Karpas-422 (cell line): ENCODE results near the gene ZDHHC24. TPM values are rescaled to one million over a fixed set of nuclear protein-coding genes. Genes with fewer than 3 reads are reported as not detected.

Experiments
- DNase-seq: peaks from one replicate; pipeline ENCODE4 v3.0.0-alpha.2; 2015
- H2AFZ ChIP-seq: fragments of 200-600 bp; sonication (generic); 2 replicates; pipeline ENCODE4 v1.6.1; 2014; ENCODE audit warnings: antibody characterized with exemption, low read length, mixed read lengths
- H3K27ac ChIP-seq: fragments of 200-600 bp; sonication (generic); 2 replicates; pipeline ENCODE4 v1.5.1; 2014; ENCODE audit warnings: mild to moderate bottlenecking, low read length, moderate library complexity
- H3K27me3 ChIP-seq: fragments of 200-600 bp; sonication (generic); 2 replicates; pipeline ENCODE4 v1.6.1; 2014; ENCODE audit warnings: low read length, mixed read lengths
- H3K36me3 ChIP-seq: fragments of 200-600 bp; sonication (generic); 2 replicates; pipeline ENCODE4 v1.6.1; 2014; ENCODE audit warnings: low read length, mixed read lengths; ENCODE audit not compliant: insufficient read depth
- H3K4me1 ChIP-seq: fragments of 200-600 bp; sonication (generic); 2 replicates; pipeline ENCODE4 v1.6.1; 2014; ENCODE audit warnings: mild to moderate bottlenecking, low read length, mixed read lengths
- H3K4me2 ChIP-seq: fragments of 200-600 bp; sonication (generic); 2 replicates; pipeline ENCODE4 v1.6.1; 2014; ENCODE audit warnings: low read length, low read depth, mild to moderate bottlenecking; ENCODE audit not compliant: poor library complexity, severe bottlenecking
- H3K4me3 ChIP-seq: fragments of 200-600 bp; sonication (generic); 2 replicates; pipeline ENCODE4 v1.5.1; 2014; ENCODE audit warnings: mild to moderate bottlenecking, antibody characterized with exemption, low read length, mixed read lengths
- H3K79me2 ChIP-seq: fragments of 200-600 bp; sonication (generic); 2 replicates; pipeline ENCODE4 v1.6.1; 2014; ENCODE audit warnings: mild to moderate bottlenecking, low read length, mixed read lengths
- H3K9ac ChIP-seq: fragments of 200-600 bp; sonication (generic); 2 replicates; pipeline ENCODE4 v1.6.0; 2014; ENCODE audit warnings: low read length
- H3K9me2 ChIP-seq: fragments of 200-600 bp; sonication (generic), shearing (Covaris generic); replicated peaks from 2 replicates; pipeline ENCODE4 v1.6.0; 2014; ENCODE audit warnings: mild to moderate bottlenecking, low read length, moderate library complexity; ENCODE audit not compliant: insufficient read depth
- H3K9me3 ChIP-seq: fragments of 300-700, 200-600 bp; sonication (generic); 2 replicates; pipeline ENCODE4 v1.6.1; 2014; ENCODE audit warnings: low read length, mixed read lengths
- H4K20me1 ChIP-seq: fragments of 200-600 bp; sonication (generic); 2 replicates; pipeline ENCODE4 v1.6.1; 2014; ENCODE audit warnings: mild to moderate bottlenecking, antibody characterized with exemption, low read length, low read depth; ENCODE audit not compliant: insufficient read depth
- total RNA-seq: library from RNA; depleted of rRNA; stranded (reverse); fragments of >200 nt; shearing (Covaris generic); gene quantifications from 2 replicates; pipeline ENCODE4 v1.2.3, GENCODE V29; 2014; ENCODE audit warnings: low replicate concordance

The ZDHHC24 gene
- total RNA-seq, 1 experiment from 2014 or later = 22.2 TPM

GRCh38 chr11:66556086-66556485 is 10.2 kb upstream of the ZDHHC24 start:
- H3K27ac ChIP-seq = no peak overlapping the region
- no peak overlapping the region for H3K4me2 ChIP-seq
- no peaks in the 10 kb centered on the region for H3K27me3 ChIP-seq
- no peaks in the 10 kb centered on the region for H3K4me1 ChIP-seq
- H3K79me2 ChIP-seq = no peaks in the 10 kb centered on the region
- no peak overlapping the region for H3K9ac ChIP-seq
- H3K36me3 ChIP-seq = no peaks in the 10 kb centered on the region
- H4K20me1 ChIP-seq = no peaks in the 10 kb centered on the region
- no peaks in the 10 kb centered on the region for H3K9me2 ChIP-seq
- no peak for DNase-seq
- H2AFZ ChIP-seq = no peak overlapping the region
- H3K9me3 ChIP-seq = no peaks in the 10 kb centered on the region
- no peak overlapping the region for H3K4me3 ChIP-seq

GRCh38 chr11:66555416-66555815 is 9.6 kb upstream of the ZDHHC24 start:
- no peak overlapping the region for H3K9ac ChIP-seq
- no peak overlapping the region for H3K27ac ChIP-seq
- no peak for DNase-seq
- no peaks in the 10 kb centered on the region for H3K36me3 ChIP-seq
- no peaks in the 10 kb centered on the region for H4K20me1 ChIP-seq
- H3K79me2 ChIP-seq = no peaks in the 10 kb centered on the region
- H3K27me3 ChIP-seq = no peaks in the 10 kb centered on the region
- H3K4me3 ChIP-seq = no peak overlapping the region
- H2AFZ ChIP-seq = no peak overlapping the region
- H3K4me1 ChIP-seq = no peaks in the 10 kb centered on the region
- H3K4me2 ChIP-seq = no peak overlapping the region
- H3K9me3 ChIP-seq = no peaks in the 10 kb centered on the region
- H3K9me2 ChIP-seq = no peaks in the 10 kb centered on the region

- no peaks in the 10 kb centered on the region for H3K9me2 ChIP-seq
- H3K9ac ChIP-seq = no peak overlapping the region
- H3K27ac ChIP-seq = no peak overlapping the region
- no peak overlapping the region for H2AFZ ChIP-seq
- no peaks in the 10 kb centered on the region for H3K36me3 ChIP-seq
- H3K79me2 ChIP-seq = no peaks in the 10 kb centered on the region
- no peak overlapping the region for H3K4me3 ChIP-seq
- no peaks in the 10 kb centered on the region for H3K9me3 ChIP-seq
- no peaks in the 10 kb centered on the region for H4K20me1 ChIP-seq
- H3K27me3 ChIP-seq = no peaks in the 10 kb centered on the region
- H3K4me1 ChIP-seq = no peaks in the 10 kb centered on the region
- no peak for DNase-seq
- no peak overlapping the region for H3K4me2 ChIP-seq
Observed at GRCh38 chr11:66554602-66555001, 8.8 kb upstream of the ZDHHC24 start.

- H3K79me2 ChIP-seq = no peaks in the 10 kb centered on the region
- H3K9me2 ChIP-seq = no peaks in the 10 kb centered on the region
- H3K9ac ChIP-seq = no peak overlapping the region
- DNase-seq = no peak
- H2AFZ ChIP-seq = no peak overlapping the region
- H3K27ac ChIP-seq = no peak overlapping the region
- H4K20me1 ChIP-seq = 0 out of 2 replicates have a peak, but pooled peaks cover 4% of the 10 kb centered on the region
- no peak overlapping the region for H3K4me3 ChIP-seq
- no peaks in the 10 kb centered on the region for H3K36me3 ChIP-seq
- no peaks in the 10 kb centered on the region for H3K27me3 ChIP-seq
- H3K4me1 ChIP-seq = peaks cover 16% of the 10 kb centered on the region
- H3K9me3 ChIP-seq = no peaks in the 10 kb centered on the region
- H3K4me2 ChIP-seq = no peak overlapping the region
Observed at GRCh38 chr11:66550887-66551286, 5.0 kb upstream of the ZDHHC24 start.

DNA sequence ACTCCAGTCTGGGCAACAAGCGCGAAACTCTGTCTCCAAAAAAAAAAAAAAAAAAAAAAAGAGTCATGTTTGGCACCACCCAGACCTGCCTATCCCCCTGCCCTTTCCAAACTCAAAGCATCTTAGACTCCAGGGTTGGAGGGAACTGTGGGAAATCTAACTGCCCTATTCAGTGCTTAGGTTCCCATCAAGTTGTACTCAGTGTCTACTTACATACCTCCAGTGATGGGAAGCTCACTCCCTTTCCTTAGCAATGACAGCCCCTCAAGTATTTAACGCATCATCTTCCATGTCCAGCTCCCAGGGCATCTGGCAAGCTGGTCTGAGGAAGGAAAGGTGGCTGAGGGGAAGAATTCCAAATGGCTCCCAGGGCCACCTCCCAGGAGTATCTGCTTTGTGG is 3.8 kb upstream of the ZDHHC24 start:
- no peaks in the 10 kb centered on the region for H3K9me2 ChIP-seq
- 0 out of 2 replicates have a peak, but pooled peaks cover 4% of the 10 kb centered on the region for H4K20me1 ChIP-seq
- no peak overlapping the region for H3K9ac ChIP-seq
- peaks cover 8% of the 10 kb centered on the region for H3K79me2 ChIP-seq
- no peak overlapping the region for H3K4me2 ChIP-seq
- H3K27ac ChIP-seq = no peak overlapping the region
- no peak overlapping the region for H3K4me3 ChIP-seq
- no peaks in the 10 kb centered on the region for H3K27me3 ChIP-seq
- H3K4me1 ChIP-seq = peaks cover 24% of the 10 kb centered on the region
- H3K36me3 ChIP-seq = no peaks in the 10 kb centered on the region
- DNase-seq = no peak
- no peaks in the 10 kb centered on the region for H3K9me3 ChIP-seq
- no peak overlapping the region for H2AFZ ChIP-seq

DNA sequence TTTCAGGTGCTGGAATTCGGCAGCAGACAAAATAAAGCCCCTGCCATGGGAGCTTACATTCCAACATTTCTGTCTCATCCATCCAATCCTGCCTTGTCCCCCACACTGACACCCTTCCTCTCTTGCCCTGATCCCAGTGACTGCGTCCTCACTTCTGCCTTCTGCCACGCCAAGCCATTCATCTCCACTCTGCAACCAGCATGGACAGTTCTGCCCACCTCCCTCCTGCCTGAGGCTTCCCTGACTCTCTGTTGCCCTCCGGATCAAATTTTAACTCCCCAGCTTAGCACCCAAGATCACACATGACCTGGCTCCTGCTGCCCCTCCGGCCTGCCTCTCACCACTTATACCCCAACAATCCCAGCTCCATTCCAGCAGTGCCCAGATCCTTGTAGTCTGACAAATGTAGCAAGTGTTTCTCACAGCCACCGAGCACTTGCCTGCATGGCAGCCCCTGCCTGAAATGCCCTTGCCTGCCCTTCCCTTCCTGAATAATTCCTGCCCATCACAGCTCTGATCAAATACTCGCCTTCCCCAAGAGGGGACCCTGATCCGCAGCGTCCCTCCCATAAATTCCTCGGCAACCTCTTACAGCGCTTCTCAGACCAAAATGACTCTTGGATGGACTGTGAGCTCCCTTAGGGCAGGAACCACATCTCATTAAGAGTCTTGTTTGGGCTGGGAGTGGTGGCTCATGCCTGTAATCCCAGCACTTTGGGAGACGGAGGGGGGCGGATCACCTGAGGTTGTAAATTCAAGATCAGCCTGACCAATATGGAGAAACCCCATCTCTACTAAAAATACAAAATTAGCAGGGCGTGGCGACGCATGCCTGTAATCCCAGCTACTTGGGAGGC is 3.2 kb upstream of the ZDHHC24 start:
- Histone ChIP-seq H3K27me3 (no peaks in the 10 kb centered on the region), H4K20me1 (0 out of 2 replicates have a peak, but pooled peaks cover 4% of the 10 kb centered on the region), H3K4me3 (no peak overlapping the region), H3K4me1 (peaks cover 31% of the 10 kb centered on the region), H3K4me2 (no peak overlapping the region), H3K27ac (no peak overlapping the region), H3K79me2 (peaks cover 8% of the 10 kb centered on the region), H3K9me3 (no peaks in the 10 kb centered on the region), H3K36me3 (no peaks in the 10 kb centered on the region), H3K9ac (no peak overlapping the region), H3K9me2 (no peaks in the 10 kb centered on the region), H2AFZ (no peak overlapping the region)
- no peak for DNase-seq

- Histone ChIP-seq H3K4me3 (no peak overlapping the region), H3K36me3 (no peaks in the 10 kb centered on the region), H3K4me2 (no peak overlapping the region), H2AFZ (no peak overlapping the region), H3K27ac (no peak overlapping the region), H3K9me2 (no peaks in the 10 kb centered on the region), H3K9me3 (no peaks in the 10 kb centered on the region), H3K79me2 (peaks cover 8% of the 10 kb centered on the region), H3K9ac (no peak overlapping the region), H4K20me1 (0 out of 2 replicates have a peak, but pooled peaks cover 4% of the 10 kb centered on the region), H3K27me3 (no peaks in the 10 kb centered on the region), H3K4me1 (peaks cover 40% of the 10 kb centered on the region)
- no peak for DNase-seq
Observed at GRCh38 chr11:66548041-66548440, 2.2 kb upstream of the ZDHHC24 start.

- Histone ChIP-seq H4K20me1 (0 out of 2 replicates have a peak, but pooled peaks cover 4% of the 10 kb centered on the region), H2AFZ (no peak overlapping the region), H3K4me2 (no peak overlapping the region), H3K9me3 (no peaks in the 10 kb centered on the region), H3K4me1 (peaks cover 40% of the 10 kb centered on the region), H3K79me2 (peaks cover 8% of the 10 kb centered on the region), H3K4me3 (no peak overlapping the region), H3K27ac (no peak overlapping the region), H3K27me3 (no peaks in the 10 kb centered on the region), H3K36me3 (no peaks in the 10 kb centered on the region), H3K9me2 (no peaks in the 10 kb centered on the region), H3K9ac (no peak overlapping the region)
- DNase-seq = no peak
Observed at GRCh38 chr11:66547662-66548009, 1.8 kb upstream of the ZDHHC24 start.
